Activated T-cell treated with anti-CD3 and anti-CD28 coated beads, Interleukin-2, amount 50 U/mL, for 72 hours (primary cell): ENCODE measurements around the gene TIMM17B. TPM values are rescaled to one million over a fixed set of nuclear protein-coding genes. Genes with fewer than 3 reads are reported as not detected.
A peak's percentile ranks its signal among the peaks of the same experiment; 100 is the strongest.

Experiments used
- ATAC-seq, 2 donors: fragments of 150-1000 bp; cut with Tn5 transposase; replicated peaks in 1 of 2; 2 replicates each; pipeline ENCODE4 v1.10.0; 2021; ENCODE audit warnings: moderate library complexity in 2 of 2, mild to moderate bottlenecking in 1 of 2
- DNase-seq, 2 donors: peaks; one replicate each; pipeline ENCODE4 v3.0.0; 2021 to 2022; ENCODE audit warnings: mixed read lengths in 1 of 2
- H3K27ac Mint-ChIP-seq: one replicate; pipeline ENCODE4 v1.8.0; 2022; ENCODE audit warnings: mild to moderate bottlenecking, moderate library complexity, mixed read lengths
- H3K27me3 Mint-ChIP-seq: one replicate; pipeline ENCODE4 v1.8.0; 2022; ENCODE audit warnings: low read depth, mixed read lengths
- H3K36me3 Mint-ChIP-seq, 2 donors: one replicate each; pipeline ENCODE4 v1.8.0; 2022; ENCODE audit warnings: mixed read lengths in 2 of 2, mild to moderate bottlenecking in 1 of 2; ENCODE audit not compliant: insufficient read depth in 2 of 2
- H3K4me1 Mint-ChIP-seq: one replicate; pipeline ENCODE4 v1.8.0; 2022; ENCODE audit warnings: low read depth, mixed read lengths
- H3K4me3 Mint-ChIP-seq, 2 donors: one replicate each; pipeline ENCODE4 v1.8.0; 2022; ENCODE audit warnings: mild to moderate bottlenecking in 2 of 2, mixed read lengths in 2 of 2, moderate library complexity in 2 of 2
- H3K9me3 Mint-ChIP-seq, 2 donors: one replicate each; pipeline ENCODE4 v1.8.0; 2022; ENCODE audit warnings: mixed read lengths in 2 of 2
- total RNA-seq, 2 donors: library from RNA; stranded (reverse); gene quantifications; one replicate each; pipeline ENCODE4 v1.2.3, GENCODE V29; 2022

Gene TIMM17B
- total RNA-seq, 2 donors from 2014 or later, result 73.6 to 90.1 TPM

- no peaks in the 10 kb centered on the region for H3K27me3 Mint-ChIP-seq
- H3K27ac Mint-ChIP-seq, result peak overlapping the region; percentile 88
- peaks cover 37 to 56% of the 10 kb centered on the region in 2 donors for H3K36me3 Mint-ChIP-seq
- ATAC-seq, result no peak
- peak overlapping the region; percentile 93 for H3K4me3 Mint-ChIP-seq
- H3K9me3 Mint-ChIP-seq, result no peaks in the 10 kb centered on the region
- DNase-seq, result no peak
- H3K4me1 Mint-ChIP-seq, result peaks cover 72% of the 10 kb centered on the region
These were observed 17.3 kb upstream of the TIMM17B start for GRCh38 chrX:48914593-48915493.

- no peak for ATAC-seq
- Mint-ChIP-seq H3K27ac (peak overlapping the region; percentile 88), H3K36me3 (peaks cover 33 to 52% of the 10 kb centered on the region in 2 donors), H3K27me3 (no peaks in the 10 kb centered on the region), H3K4me3 (peak overlapping the region; percentile 93), H3K9me3 (no peaks in the 10 kb centered on the region), H3K4me1 (peaks cover 64% of the 10 kb centered on the region)
- no peak for DNase-seq
These were observed 16.2 kb upstream of the TIMM17B start for GRCh38 chrX:48913605-48914366.

GRCh38 chrX:48911412-48912182, 14.0 kb upstream of the TIMM17B start, which contains the start of gene SLC35A2:
TSS of gene SLC35A2 (minus strand) at chrX:48911646. CDS start at chrX:48911636, 10 bp downstream.
- Mint-ChIP-seq H3K9me3 (no peaks in the 10 kb centered on the region), H3K27me3 (no peaks in the 10 kb centered on the region), H3K36me3 (peaks cover 19 to 35% of the 10 kb centered on the region in 2 donors), H3K27ac (peak within 1 kb of the TSS; percentile 88), H3K4me1 (peaks cover 47% of the 10 kb centered on the region), H3K4me3 (peak within 1 kb of the TSS; percentile 93)
- DNase-seq (peak; percentile 90 to 91), ATAC-seq (peak; percentile 53 to 56)

- peak overlapping the region; percentile 88 for H3K27ac Mint-ChIP-seq
- H3K36me3 Mint-ChIP-seq, result peaks cover 16 to 31% of the 10 kb centered on the region in 2 donors
- H3K27me3 Mint-ChIP-seq, result no peaks in the 10 kb centered on the region
- H3K4me1 Mint-ChIP-seq, result peaks cover 47% of the 10 kb centered on the region
- H3K4me3 Mint-ChIP-seq, result peak overlapping the region; percentile 93
- DNase-seq (peak in 1 of 2 donors; percentile 33), ATAC-seq (peak; percentile 0)
- no peaks in the 10 kb centered on the region for H3K9me3 Mint-ChIP-seq
These were observed 13.4 kb upstream of the TIMM17B start for GRCh38 chrX:48910926-48911411.

- ATAC-seq, result no peak
- no peaks in the 10 kb centered on the region for H3K27me3 Mint-ChIP-seq
These were observed 12.2 kb upstream of the TIMM17B start for GRCh38 chrX:48909703-48910294.

GRCh38 chrX:48908600-48908999, 11.0 kb upstream of the TIMM17B start:
- Mint-ChIP-seq H3K27me3 (no peaks in the 10 kb centered on the region), H3K4me1 (peaks cover 26% of the 10 kb centered on the region), H3K4me3 (peak overlapping the region in 1 of 2 donors; percentile 36), H3K9me3 (no peaks in the 10 kb centered on the region), H3K36me3 (peaks cover 4 to 10% of the 10 kb centered on the region in 2 donors), H3K27ac (peak overlapping the region; percentile 93)
- DNase-seq, result no peak
- no peak for ATAC-seq

More at GRCh38 chrX:48909703-48910294, 12.2 kb upstream of the TIMM17B start:
- peaks cover 9 to 20% of the 10 kb centered on the region in 2 donors for H3K36me3 Mint-ChIP-seq
- peak in 1 of 2 donors; percentile 43 for DNase-seq
- H3K27ac Mint-ChIP-seq, result no peak overlapping the region
- peak overlapping the region in 1 of 2 donors; percentile 93 for H3K4me3 Mint-ChIP-seq
- H3K9me3 Mint-ChIP-seq, result no peaks in the 10 kb centered on the region
- H3K4me1 Mint-ChIP-seq, result peaks cover 38% of the 10 kb centered on the region

- no peak overlapping the region for H3K4me3 Mint-ChIP-seq
- ATAC-seq (peak; percentile 4 to 6), DNase-seq (no peak)
- H3K27me3 Mint-ChIP-seq, result peaks cover 5% of the 10 kb centered on the region
- H3K4me1 Mint-ChIP-seq, result no peaks in the 10 kb centered on the region
- H3K36me3 Mint-ChIP-seq, result peaks cover 2 to 9% of the 10 kb centered on the region in 2 donors
- no peaks in the 10 kb centered on the region for H3K9me3 Mint-ChIP-seq
- H3K27ac Mint-ChIP-seq, result peak overlapping the region; percentile 84
These were observed 7.7 kb upstream of the TIMM17B start for GRCh38 chrX:48905090-48905790.

- H3K4me1 Mint-ChIP-seq, result no peaks in the 10 kb centered on the region
- H3K27me3 Mint-ChIP-seq, result peaks cover 5% of the 10 kb centered on the region
- H3K36me3 Mint-ChIP-seq, result peaks cover 2 to 9% of the 10 kb centered on the region in 2 donors
- DNase-seq (no peak), ATAC-seq (peak; percentile 1 to 2)
- H3K27ac Mint-ChIP-seq, result peak overlapping the region; percentile 84
- H3K4me3 Mint-ChIP-seq, result no peak overlapping the region
- no peaks in the 10 kb centered on the region for H3K9me3 Mint-ChIP-seq
These were observed 7.1 kb upstream of the TIMM17B start for GRCh38 chrX:48904626-48905025.

- Mint-ChIP-seq H3K4me3 (no peak overlapping the region), H3K9me3 (no peaks in the 10 kb centered on the region), H3K27ac (peak overlapping the region; percentile 78), H3K4me1 (peaks cover under 1% of the 10 kb centered on the region), H3K27me3 (peaks cover 5% of the 10 kb centered on the region), H3K36me3 (peaks cover 2 to 9% of the 10 kb centered on the region in 2 donors)
- ATAC-seq (no peak), DNase-seq (no peak)
These were observed 6.6 kb upstream of the TIMM17B start for GRCh38 chrX:48904180-48904579.

- Mint-ChIP-seq H3K36me3 (peaks cover 2 to 9% of the 10 kb centered on the region in 2 donors), H3K4me1 (peaks cover 4% of the 10 kb centered on the region), H3K4me3 (no peak overlapping the region), H3K27ac (peak overlapping the region; percentile 78), H3K27me3 (peaks cover 5% of the 10 kb centered on the region), H3K9me3 (no peaks in the 10 kb centered on the region)
- ATAC-seq, result no peak
- DNase-seq, result no peak
These were observed 5.7 kb upstream of the TIMM17B start for GRCh38 chrX:48903290-48903689.

- H3K4me1 Mint-ChIP-seq, result peaks cover 4% of the 10 kb centered on the region
- H3K27me3 Mint-ChIP-seq, result peaks cover 5% of the 10 kb centered on the region
- H3K27ac Mint-ChIP-seq, result peak overlapping the region; percentile 34
- H3K36me3 Mint-ChIP-seq, result peaks cover 2 to 9% of the 10 kb centered on the region in 2 donors
- DNase-seq (no peak), ATAC-seq (no peak)
- no peak overlapping the region for H3K4me3 Mint-ChIP-seq
- H3K9me3 Mint-ChIP-seq, result no peaks in the 10 kb centered on the region
These were observed 5.2 kb upstream of the TIMM17B start for GRCh38 chrX:48902776-48903175.
